ENCODE measurements around the gene MXRA7.

The MXRA7 gene

DNA sequence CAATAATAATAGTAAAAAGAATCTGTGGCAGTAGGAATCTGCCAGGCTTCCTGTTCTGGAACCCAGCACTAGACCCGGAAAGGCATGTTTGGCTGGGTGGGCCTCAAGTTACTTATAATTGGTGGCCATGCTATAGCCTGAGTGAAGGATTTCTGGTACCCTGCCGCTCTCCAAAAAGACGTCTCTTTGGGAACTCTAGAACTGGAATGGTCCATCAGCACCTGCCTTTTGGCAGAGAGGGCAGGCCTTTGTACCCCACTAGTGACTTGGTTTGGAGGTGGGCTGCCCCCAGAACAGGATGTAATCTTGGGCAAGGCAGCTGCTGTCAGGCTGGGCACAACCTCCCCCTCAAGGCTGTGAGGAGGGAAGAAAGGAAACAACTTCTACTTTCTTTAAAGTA lies 37.9 kb downstream of the MXRA7 start:
- DNase-seq: no peak

DNA sequence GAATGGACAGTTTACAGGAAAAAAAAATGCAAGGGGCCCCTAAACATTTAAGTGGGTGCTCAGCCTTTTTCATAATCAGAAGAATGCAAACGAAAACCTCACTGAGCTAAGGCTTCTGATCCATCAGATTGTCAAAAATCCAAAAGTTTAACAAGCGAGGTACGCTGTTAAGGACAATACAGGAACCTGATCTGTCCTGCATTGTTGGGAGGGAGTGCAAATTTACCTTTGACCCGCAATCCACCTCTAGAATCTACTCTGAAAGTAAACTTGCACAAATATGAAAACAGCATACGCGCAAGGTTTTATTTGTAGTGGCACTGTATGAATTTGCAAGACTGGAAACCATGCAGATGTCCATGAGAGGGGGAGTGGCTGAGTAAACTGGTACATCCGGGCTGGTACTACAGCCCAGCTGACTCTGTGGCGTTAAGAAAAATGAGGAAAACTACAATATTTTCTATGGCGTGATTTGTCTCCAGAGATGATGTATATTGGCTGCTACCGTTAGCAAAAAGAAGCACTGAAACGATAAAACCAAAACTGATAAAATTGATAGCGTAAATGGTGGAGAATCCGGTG lies 38.4 kb downstream of the MXRA7 start:
- peak; percentile 49 for DNase-seq

DNA sequence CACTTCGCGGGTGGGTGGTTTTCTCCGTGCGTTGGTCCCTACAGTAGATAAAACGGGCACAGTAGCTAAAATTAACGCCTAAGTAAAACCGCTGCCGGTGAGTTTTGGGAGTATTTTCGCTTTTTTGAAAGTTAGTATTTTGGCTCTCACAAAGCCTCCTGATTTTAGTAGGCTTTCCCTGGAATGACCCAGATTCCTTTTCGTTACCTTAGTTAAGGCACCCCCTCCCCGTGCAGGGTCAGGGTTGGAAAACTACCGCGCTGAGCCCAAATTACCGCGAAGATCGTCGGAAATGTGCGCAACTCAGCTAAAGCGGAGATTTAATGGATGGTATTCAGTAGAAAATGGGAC lies 38.9 kb downstream of the MXRA7 start:
- no peak for DNase-seq

DNA sequence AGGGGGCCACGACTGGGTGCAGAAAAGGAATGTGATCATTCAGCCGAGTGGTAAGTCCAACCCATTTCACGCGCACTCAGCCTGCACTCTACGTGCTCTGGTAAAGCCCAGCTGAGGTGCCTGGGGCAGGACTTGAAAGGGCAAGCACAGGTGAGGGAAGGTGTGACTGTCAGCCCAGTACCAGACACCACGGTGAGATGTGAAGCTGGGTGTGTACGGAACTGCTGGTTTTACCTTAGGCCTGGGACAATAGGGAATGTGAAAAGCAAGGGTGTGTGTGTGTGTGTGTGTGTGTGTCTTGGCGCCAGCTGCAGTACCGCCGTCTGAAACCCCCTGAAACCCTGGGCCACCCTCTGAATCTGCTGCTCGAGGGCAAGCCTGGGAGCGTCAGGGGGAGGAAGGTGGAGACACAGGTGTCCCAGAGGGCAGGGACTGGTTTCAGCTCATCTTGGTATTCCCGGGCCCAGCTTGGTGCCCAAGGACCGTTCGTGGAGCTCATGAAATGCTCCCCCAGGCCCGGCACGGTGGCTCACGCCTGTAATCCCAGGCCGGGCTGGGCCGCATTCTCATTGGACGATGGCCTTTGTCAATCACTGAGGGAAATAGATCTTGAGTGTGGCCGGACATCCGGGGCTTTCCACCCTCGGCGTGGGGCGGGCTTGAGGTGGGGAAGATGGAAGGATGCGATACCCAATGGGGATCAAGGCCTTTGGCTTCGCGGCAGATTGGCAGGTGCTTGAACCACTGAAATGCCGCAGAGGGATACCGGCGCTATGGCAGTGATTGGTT lies 39.4 kb downstream of the MXRA7 start:
- peak; percentile 100 for DNase-seq

DNA sequence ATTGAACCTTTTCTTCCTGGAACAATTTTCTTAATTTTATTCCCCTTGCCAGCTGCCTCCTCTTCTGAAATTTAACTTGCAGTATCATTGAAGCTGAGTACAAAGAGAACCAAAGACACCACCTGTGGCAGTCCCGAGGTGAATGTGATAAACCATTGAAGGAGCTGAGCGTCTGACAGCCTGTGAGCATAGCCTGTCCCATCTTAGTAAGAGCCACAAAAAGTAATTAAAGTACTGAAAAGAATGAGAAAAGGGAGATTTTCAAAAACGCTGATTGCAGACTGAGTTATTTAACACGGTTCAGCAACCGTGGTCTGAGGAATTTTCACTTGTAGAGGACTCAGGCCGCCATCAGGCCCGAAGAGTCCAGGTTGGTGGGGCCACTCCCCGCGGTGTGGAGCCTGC lies 40.0 kb downstream of the MXRA7 start:
- peak; percentile 41 for DNase-seq

DNA sequence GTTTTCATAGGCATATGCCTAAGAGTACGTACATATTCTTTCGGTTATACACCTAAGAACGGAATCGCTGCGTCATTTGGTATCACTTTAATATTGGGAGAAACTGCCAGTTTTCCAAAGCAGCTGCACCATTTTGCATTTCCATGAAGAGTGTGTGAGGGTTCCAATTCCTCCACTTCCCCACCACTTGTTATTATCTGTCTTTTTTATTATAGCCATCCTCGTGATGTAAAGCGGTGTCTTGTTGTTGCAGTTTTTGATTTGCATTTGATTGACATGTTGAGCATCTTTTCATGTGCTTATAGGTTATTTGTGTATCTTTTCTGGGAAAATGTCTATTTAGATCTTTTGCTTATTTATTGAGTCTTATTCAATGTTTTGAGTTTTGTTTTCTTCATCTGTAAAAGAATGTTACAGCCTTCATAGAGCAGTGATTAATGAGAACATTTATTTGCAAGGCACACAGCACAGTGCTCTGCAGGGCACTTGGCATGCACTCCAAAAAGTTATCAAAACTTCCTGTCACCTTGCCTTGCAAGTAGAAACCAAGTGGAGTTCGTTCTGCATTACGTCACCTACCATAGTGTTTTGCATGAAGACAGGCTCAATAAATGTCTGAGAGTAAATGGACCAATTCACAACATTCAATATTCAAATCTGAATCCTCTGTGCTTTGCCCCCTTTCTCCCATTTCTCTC lies 40.6 kb downstream of the MXRA7 start:
- no peak for DNase-seq

DNA sequence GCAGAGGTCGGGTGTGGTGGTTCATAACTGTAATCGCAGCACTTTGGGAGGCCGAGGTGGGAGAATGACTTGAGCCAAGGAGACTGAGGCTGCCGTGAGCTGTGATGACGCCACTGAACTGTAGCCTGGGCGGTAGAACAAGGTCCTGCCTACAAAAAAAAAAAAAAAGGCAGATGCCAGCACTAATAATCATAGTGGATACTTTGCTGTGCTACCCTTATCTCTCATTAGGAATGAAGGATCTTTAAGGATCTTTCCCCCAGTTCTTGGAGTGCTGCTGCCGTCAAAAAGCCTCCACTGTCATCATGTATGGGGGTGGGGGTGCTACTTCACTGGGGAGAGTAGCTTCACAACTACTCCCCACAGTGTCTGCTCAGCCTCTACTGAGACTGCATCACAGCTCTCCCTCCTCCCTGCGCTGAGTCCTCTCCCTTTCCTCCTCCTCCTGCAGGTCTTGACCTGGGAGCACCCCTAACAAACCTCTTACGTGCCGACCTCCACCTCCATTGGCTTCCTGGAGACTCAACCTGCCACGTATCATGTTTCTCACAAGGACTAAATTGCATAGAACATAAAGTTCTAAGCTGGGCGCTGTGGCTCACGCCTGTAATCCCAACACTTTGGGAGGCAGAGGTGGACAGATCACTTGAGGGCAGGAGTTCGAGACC lies 42.8 kb downstream of the MXRA7 start:
- no peak for DNase-seq

DNA sequence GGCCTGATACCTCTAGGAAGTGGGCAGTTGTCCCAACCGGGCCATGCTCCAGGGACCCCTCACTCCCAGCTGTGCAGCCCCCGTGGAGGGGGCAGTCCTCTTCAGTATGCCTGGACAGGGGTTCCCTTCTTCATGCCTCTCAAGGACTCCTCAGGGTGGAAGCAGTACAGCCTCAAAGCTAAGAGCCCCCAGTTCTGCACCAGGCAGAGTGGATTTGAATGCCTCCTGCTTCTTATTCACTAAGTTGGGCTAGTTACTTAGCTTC lies 43.3 kb downstream of the MXRA7 start:
- DNase-seq: no peak

DNA sequence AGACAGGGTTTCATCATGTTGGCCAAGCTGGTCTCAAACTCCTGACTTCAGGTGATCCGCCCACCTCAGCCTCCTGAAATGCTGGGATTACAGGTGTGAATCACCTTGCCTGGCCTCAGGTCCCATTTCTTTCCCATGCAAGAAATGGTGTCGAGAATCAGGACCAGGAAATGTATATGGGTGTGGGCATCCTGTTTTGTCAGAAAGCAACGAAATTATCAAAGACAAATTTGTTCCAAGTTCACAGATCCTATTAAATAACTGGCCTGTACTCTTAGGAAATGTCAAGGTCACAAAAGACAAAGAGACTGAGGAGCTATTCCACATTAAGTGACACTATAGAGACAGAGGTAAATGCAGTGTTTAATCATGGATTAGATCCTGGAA lies 50.1 kb downstream of the MXRA7 start:
- DNase-seq: no peak

DNA sequence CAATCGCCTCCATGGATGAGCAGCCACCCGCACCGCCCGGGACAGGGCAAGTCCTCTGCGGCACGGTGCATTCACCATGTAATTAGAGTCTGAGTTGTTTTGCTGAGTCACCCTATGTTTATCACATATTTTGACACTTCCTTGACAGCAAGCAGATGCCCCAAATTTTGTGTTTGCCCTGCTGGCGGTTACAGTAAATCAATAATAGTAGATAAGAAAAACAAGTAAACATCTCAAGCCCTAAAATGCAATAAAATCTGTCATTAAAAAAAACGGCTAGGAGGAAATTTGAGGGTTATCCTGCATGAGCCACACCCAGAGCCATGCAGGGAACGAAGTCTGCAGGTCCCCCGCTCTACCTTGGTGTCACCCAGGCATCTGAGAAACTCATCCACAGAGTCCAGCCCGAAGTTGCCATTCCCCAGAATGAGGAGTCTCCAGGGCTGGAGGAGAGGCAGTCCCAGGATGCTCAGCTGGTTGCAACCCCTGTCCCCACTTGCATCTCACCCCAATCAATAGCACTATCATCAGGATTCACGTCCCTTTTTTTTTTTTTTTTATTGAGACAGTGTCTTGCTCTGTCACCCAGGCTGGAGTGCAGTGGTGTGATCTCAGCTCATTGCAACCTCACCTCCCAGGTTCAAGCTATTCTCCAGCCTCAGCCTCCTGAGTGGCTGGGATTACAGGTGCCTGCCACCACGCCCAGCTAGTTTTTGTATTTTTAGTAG lies 50.7 kb downstream of the MXRA7 start:
- peak; percentile 56 for DNase-seq

DNA sequence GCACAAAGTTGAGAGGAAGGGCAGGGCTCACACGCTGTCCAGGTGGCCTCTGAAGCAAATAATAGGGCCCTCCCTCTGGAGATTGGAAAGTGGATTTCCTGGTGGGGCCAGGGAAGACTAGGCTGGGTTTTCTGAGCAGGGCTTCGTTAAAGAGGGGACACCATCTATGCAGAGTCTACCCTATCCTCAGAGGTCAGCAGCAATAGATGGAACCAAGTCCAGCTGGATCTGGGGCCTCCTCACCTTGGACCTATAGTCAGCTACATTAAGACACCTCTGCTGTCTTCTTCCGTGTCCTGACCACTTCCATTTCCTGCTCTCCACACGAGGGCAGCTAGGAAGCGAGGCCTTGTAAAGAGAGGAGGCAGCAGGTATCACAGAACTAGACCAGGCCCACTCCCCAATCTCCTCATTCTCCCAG lies 52.5 kb downstream of the MXRA7 start:
- DNase-seq: peak; percentile 51

DNA sequence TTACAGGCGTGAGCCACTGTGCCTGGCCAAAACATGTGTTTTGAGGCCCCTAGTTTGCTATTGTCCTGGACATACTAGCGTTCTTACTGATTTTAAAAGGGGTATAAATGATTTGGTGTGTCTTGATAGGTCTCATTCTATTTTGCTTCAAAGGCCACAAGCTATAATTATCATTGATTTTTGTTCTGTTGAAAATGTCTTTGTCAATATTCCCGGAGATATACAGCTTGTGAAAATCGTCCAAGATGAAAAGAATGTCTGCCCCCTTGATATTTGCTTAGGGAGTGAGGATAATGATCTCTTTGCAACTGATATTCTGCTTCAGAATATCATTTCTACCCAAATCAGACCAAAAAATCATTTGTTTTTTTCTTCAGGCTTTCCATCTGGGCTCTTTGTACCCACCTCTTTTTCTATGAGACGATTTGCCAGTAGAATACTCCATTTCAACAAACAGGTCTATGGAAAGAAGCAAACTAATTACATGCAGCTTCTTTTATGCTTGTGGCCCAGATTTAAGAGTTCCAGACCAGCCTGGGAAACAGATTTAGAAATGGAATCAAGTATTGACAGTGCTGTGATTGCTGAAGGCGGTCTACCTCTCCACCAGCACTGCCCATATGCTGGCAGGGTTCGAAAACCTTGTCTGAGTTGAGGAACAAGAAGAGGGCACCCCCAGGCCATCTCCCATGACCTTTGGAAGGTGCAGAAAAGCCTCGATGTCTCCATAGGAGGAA lies 53.1 kb downstream of the MXRA7 start:
- DNase-seq: peak; percentile 86

DNA sequence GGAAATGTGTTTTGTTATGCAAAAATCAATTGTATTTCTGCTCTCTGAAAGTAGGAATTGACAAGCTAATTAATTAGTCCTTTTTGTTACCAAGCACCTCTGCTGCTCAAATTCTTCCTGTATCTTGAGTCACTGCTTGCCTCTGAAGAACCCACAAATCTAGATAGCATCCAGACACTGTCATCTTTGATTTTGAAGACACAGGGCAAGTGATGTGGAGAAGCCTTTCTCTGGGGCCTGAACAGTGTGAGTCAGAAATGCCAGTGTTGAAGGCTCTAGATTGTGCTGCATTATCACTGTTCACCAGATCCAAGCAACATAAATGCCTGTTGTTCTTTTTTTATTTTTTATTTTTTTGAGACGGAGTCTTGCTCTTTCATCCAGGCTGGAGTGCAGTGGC lies 56.4 kb downstream of the MXRA7 start:
- DNase-seq: no peak

DNA sequence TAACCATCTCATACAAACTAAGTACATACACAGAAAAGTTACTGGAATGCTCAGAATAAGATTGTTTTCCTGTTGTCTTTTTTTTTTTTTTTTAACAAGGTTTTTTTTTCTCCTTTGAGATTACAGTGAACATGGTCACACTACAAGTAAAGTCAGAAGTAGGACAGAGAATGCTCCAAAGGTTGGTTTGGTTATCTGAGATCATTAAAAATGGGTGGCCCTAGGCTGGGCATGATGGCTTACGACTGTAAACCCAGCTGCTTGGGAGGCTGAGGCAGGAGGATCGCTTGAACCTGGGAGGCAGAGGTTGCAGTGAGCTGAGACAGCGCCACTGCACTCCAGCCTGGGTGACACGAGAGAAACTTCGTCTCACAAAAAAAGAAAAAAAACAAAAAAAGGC lies 60.3 kb downstream of the MXRA7 start:
- no peak for DNase-seq

DNA sequence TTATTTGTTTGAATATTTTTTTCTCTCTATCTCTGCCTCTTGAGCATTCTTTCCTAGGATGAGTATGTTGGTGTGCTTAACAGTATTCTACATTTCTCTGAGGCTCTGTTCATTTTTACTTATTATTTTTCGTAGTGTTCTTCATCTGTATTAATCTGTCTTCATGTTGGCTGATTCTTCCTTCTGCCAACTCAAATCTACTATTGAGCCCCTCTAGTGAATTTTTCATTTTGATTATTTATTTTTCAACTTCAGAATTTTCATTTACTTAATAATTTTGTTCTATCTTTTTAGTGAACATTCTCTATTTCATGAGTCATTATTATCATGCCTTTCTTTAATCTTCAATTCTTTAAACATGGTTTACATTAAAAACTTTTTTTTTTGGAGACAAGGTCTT lies 64.1 kb downstream of the MXRA7 start:
- DNase-seq: no peak

DNA sequence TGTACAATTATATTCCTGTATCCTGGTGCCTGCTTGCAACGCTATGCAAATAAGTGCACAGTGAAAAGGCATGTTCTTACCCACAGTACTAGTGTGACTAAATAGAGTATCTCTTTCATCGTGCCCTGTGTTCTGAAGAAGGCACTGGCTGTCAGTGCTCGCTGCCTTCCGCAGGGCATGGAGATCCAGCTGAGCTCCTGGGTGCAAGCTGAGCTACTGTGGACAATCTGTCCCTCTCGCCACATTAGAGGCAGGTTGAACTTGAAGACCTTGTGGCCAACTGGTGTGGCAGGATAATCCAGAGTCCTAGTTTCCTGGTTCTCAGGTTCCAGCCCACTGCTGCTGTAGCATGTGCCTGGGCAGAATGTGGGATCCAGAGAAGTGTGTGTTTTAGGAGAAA lies 65.3 kb downstream of the MXRA7 start:
- DNase-seq: no peak

DNA sequence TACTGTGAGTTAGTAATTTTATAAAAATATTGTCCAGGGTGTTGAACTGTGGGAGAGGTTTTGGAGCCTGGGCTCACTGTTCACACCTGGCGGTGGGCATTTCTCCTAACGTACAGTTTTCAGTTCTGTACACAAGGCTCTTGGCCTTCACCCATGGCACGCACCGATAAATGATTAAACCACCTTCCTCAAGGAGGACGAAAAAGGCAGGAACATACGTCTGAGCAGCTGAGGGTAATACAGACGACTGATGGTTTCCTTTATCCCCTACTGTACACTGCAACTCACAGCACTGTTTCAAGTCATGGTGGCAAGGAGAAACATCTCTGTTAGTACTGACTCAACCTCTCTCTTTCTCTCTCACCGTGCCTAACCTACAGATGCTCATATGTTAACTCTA lies 65.8 kb downstream of the MXRA7 start:
- DNase-seq: no peak

DNA sequence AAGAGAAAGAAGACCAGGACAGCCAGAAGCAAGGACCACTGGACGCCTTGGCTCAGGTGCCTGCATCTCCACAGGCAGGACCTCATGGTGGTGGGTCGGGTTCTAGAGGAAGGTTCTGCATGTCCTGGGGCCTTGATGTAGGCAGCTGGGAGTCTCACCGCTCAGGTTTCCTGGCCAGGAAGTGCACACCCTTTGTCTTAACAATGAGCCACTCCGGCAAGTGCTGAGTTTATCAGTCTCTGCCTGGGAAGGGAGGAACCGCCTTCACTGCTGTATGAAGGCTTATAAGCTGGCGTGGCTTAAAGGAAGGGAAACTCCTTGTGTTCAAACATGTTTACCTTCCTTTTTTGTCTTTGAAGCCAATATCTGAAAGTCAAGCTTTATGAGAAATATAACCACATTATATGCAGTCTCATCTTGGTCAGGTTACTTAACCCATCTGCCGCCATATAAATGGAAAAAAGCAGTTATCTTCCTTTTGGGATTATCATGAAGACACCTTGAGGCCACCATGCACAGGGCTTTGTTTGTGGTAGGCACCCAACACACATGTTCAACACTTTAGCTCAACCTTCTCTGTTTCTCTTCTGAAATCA lies 67.1 kb downstream of the MXRA7 start, which contains the start of gene ST6GALNAC1:
Gene ST6GALNAC1, minus strand, starts transcription at position 205 of the 596 bp plus-strand sequence. Its CDS starts 119 bp downstream, at position 86.
- peak; percentile 29 for DNase-seq

DNA sequence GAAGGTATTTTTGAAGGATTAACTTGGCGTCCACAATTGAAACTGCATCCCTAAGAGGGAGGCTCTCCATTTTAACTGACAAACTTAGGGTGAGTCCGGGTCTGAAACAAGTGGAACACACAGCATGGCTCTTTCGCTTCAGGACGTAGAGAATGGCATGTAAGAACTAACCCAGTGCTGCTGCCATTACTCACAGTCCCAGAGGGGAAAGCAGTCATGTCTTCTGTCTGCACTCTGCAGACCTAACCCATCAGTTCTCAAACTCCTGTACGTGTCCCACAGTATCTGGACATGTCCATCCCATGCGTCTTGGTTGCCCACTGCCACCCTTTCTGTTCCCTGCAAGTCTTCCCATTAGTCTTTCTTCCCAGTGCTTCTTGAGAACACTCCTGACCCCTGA lies 67.8 kb downstream of the MXRA7 start:
- DNase-seq: no peak

DNA sequence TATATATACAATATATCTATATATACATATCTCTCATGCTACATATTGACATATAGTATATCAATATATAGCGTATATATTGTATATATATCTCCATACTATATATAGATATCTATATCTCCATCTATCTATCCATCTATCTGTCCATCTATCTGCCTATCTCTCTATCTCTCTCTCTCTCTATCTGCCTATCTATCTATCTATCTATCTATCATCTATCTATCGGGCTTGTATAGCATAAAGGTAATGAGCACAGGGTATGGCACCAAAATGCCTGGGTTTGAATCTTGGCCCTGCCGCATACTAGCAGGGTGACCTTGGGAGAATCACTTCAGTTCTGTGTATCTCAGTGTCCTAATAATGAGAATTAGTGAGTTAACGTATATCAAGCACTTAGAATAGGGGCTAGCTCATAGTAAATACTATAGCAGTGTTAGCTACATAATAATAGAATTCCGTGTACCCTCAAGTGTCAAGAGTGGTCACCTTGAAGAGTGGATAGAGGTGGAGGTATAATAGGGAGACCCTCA lies 68.7 kb downstream of the MXRA7 start:
- no peak for DNase-seq

DNA sequence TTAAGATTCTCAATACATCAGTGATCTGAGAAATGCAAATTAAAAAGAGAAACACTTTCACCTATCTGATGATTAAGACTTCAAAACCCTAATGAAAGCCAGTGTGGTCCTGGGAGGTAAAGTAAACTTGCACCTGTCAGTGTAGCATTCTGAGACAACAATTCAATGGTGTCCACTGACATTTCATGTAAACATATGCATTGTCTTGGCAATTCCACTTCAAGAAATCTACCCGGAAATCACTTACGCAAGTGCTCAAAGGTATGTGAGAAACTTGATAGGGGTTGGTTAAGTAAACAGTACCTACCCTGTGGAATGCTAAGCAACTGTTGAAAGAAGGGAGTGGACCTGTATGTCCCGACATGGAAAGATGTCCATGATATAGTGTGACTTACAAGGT lies 69.3 kb downstream of the MXRA7 start:
- peak; percentile 35 for DNase-seq

All from NCI-H146 (cell line).